PC-9 (cell line): Measurements from ENCODE around the gene DOHH.

ENCODE experiments used
- EZH2 ChIP-seq: fragments of 200-600 bp; sonication (generic); IDR thresholded peaks from 2 replicates; pipeline ENCODE4 v1.8.0; 2017; ENCODE audit warnings: antibody characterized with exemption, low read depth
- TF ChIP-seq, protein P1 (sequence below): fragments of 200-600 bp; sonication (generic); conservative IDR thresholded peaks from 2 replicates; pipeline ENCODE4 v1.6.1; 2017; ENCODE audit warnings: mixed run types, antibody characterized with exemption, mild to moderate bottlenecking, moderate library complexity

GRCh38 chr19:3526507-3527237, 26.2 kb upstream of the DOHH start:
- TF ChIP-seq, protein P1, sequence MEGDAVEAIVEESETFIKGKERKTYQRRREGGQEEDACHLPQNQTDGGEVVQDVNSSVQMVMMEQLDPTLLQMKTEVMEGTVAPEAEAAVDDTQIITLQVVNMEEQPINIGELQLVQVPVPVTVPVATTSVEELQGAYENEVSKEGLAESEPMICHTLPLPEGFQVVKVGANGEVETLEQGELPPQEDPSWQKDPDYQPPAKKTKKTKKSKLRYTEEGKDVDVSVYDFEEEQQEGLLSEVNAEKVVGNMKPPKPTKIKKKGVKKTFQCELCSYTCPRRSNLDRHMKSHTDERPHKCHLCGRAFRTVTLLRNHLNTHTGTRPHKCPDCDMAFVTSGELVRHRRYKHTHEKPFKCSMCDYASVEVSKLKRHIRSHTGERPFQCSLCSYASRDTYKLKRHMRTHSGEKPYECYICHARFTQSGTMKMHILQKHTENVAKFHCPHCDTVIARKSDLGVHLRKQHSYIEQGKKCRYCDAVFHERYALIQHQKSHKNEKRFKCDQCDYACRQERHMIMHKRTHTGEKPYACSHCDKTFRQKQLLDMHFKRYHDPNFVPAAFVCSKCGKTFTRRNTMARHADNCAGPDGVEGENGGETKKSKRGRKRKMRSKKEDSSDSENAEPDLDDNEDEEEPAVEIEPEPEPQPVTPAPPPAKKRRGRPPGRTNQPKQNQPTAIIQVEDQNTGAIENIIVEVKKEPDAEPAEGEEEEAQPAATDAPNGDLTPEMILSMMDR = no peak
- TF ChIP-seq EZH2 = no peak
